Neural cell (in vitro differentiated cells): ENCODE results near the gene WBP1.

Experiments
- EZH2 ChIP-seq: fragments of 200-600, 300-800 bp; shearing (Covaris generic), sonication (generic); IDR thresholded peaks from 2 replicates; pipeline ENCODE4 v1.6.1; 2014; ENCODE audit warnings: antibody characterized with exemption, low read length, borderline replicate concordance, mild to moderate bottlenecking; ENCODE audit not compliant: insufficient read depth, poor library complexity, severe bottlenecking
- RAD21 ChIP-seq: fragments of 450-650 bp; conservative IDR thresholded peaks from 2 replicates; pipeline ENCODE4 v1.6.1; 2014; ENCODE audit warnings: antibody characterized with exemption, mild to moderate bottlenecking, moderate library complexity

DNA sequence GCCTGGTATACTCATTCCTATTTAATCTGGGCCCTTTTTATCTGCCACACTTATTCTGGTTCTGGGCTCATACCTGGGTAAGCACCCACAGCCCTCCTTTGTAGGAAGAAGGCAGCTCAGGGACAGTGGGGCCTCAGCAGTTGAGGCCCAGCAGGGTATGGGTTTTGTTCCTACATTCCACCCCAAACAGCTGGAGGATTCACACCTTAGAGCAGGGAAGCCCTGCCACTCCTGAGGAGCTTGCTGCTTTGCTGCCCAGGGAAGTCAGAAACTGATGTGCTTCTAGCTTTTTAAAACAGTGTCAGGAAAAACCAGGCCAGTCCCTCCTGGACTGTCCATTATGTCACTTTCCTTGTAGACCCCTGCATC, 42.3 kb downstream of the WBP1 start:
- TF ChIP-seq RAD21 (no peak), EZH2 (no peak)
